ENCODE results near the gene ARMC7. TPM values are rescaled to one million over a fixed set of nuclear protein-coding genes. Genes with fewer than 3 reads are reported as not detected.

ARMC7 gene
- total RNA-seq, 1 donor from 2014 or later = 10.1 TPM

DNA sequence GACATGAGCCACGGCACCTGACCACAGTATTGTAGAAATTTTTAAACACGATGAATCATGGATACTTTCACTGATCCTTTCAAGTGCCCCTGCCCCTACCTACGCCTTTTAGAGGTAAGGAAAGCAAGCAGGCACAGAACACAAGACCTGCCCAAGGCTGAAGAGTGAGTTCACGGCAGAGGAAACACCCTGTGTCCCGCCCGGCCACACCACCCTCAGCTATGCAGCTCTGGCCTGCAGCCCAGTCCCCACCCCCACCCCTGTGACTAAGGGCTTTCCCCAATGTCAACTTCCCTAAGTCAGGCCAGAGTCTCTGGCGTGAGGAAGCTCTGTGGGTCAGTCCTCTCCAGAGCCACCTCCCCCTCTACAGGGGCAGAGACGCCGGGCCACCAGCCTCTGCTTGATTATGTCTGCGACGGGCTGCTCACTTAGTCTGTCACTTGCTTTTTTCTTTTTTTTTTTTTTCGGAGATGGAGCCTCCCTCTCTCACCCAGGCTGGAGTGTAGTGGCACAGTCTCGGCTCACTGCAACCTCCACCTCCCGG, 13.6 kb upstream of the ARMC7 start:
- intact Hi-C loops (cut with micrococcal nuclease) = no loop called here
- no peak overlapping the region for H3K27ac Mint-ChIP-seq
- H3K27me3 Mint-ChIP-seq (ENCODE audit: low read depth) = no peaks in the 10 kb centered on the region
- H3K4me3 Mint-ChIP-seq (ENCODE audit: low read depth) = no peak overlapping the region
- H3K36me3 Mint-ChIP-seq (ENCODE audit: low read depth) = peaks cover 4% of the 10 kb centered on the region
- H3K9me3 Mint-ChIP-seq = no peaks in the 10 kb centered on the region
- peaks cover 2% of the 10 kb centered on the region for H3K4me1 Mint-ChIP-seq (ENCODE audit: low read depth)
- DNase-seq (ENCODE audit: low spot score) = no peak

DNA sequence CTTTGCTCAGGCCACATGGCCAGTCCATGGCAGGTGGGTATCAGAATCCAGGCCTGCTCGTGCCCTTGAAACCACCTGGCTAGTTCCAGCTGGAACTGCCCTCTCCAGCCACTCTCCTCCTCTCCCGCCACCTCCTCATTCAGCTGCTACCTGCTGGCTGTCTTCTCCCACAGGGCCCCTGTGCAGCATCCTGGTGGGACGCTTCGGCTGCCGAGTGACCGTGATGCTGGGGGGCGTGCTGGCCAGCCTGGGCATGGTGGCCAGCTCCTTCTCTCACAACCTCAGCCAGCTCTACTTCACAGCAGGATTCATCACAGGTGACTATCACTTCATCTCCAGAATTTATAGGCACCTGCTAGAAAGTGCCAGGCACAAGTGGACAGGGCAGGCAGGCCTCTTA, 11.9 kb upstream of the ARMC7 start:
- Mint-ChIP-seq H3K9me3 (no peaks in the 10 kb centered on the region), H3K27me3 (ENCODE audit: low read depth) (no peaks in the 10 kb centered on the region), H3K36me3 (ENCODE audit: low read depth) (peaks cover 4% of the 10 kb centered on the region), H3K4me1 (ENCODE audit: low read depth) (no peaks in the 10 kb centered on the region), H3K4me3 (ENCODE audit: low read depth) (no peak overlapping the region), H3K27ac (no peak overlapping the region)
- no peak for DNase-seq (ENCODE audit: low spot score)
- intact Hi-C loops (cut with micrococcal nuclease) = no loop called here

DNA sequence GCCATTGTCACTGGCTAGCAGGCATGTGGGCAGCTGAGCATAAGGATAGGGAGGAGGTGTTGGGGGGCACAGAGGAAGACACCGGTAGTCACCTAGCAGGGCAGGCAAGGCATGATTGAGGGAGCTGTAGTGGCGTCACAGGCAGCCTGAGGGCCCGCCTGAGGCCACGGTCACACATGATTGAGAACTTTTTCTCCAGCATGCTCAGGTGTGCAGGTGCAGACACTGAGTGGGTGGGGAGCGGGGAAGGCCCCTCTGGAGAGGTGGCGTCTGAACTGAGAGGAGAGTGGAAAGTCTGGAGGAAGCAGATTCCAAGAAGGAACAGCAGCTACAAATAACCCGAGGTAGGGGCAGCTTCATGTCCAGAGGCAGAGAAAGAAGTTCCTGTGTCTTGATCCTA, 10.9 kb upstream of the ARMC7 start:
- intact Hi-C loops (cut with micrococcal nuclease) = no loop called here
- Mint-ChIP-seq H3K27ac (no peak overlapping the region), H3K9me3 (no peaks in the 10 kb centered on the region), H3K4me3 (ENCODE audit: low read depth) (no peak overlapping the region), H3K4me1 (ENCODE audit: low read depth) (no peaks in the 10 kb centered on the region), H3K27me3 (ENCODE audit: low read depth) (no peaks in the 10 kb centered on the region), H3K36me3 (ENCODE audit: low read depth) (peaks cover 4% of the 10 kb centered on the region)
- no peak for DNase-seq (ENCODE audit: low spot score)

DNA sequence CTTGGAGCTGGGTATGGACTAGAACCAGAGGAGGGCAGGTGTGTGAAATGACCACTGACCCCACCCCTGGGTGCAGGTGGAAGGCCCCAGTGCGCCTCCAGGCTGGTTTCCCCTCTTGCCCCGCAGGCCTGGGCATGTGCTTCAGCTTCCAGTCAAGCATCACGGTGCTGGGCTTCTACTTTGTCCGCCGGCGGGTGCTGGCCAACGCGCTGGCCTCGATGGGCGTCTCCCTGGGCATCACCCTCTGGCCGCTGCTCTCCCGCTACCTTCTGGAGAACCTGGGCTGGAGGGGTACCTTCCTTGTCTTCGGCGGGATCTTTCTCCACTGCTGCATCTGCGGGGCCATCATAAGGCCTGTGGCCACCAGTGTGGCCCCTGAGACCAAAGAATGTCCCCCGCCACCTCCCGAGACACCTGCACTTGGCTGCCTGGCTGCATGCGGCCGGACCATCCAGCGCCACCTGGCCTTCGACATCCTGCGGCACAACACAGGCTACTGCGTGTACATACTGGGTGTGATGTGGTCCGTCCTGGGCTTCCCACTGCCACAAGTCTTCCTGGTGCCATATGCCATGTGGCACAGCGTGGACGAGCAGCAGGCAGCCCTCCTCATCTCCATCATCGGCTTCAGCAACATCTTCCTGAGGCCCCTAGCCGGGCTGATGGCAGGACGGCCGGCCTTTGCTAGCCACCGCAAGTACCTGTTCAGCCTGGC, 9.7 kb upstream of the ARMC7 start:
- H3K9me3 Mint-ChIP-seq = no peaks in the 10 kb centered on the region
- no peaks in the 10 kb centered on the region for H3K4me1 Mint-ChIP-seq (ENCODE audit: low read depth)
- no peak for DNase-seq (ENCODE audit: low spot score)
- no peaks in the 10 kb centered on the region for H3K27me3 Mint-ChIP-seq (ENCODE audit: low read depth)
- H3K4me3 Mint-ChIP-seq (ENCODE audit: low read depth) = no peak overlapping the region
- no peak overlapping the region for H3K27ac Mint-ChIP-seq
- H3K36me3 Mint-ChIP-seq (ENCODE audit: low read depth) = peaks cover 4% of the 10 kb centered on the region
- intact Hi-C loops (cut with micrococcal nuclease) = no loop called here

DNA sequence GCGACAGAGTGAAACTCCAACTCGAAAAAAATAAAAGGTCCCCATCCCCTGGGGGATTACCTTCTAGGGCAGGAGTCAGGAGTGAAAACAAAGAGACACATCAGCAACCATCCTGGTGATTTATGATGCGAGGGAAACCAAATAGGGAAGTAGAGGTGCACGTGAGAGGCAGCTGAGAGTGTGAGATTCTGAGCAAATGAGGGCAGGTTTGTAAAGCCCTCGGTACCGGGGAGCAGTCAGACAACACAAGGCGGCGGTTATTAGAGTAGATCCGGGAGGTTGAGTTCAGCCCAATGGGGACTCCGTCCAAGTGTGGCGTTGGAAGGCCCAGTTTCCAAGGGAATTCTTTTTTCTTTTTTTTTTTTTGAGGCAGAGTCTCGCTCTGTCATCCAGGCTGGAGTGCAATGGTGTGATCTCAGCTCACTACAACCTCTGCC, 7.4 kb upstream of the ARMC7 start:
- Mint-ChIP-seq H3K9me3 (no peaks in the 10 kb centered on the region), H3K4me3 (ENCODE audit: low read depth) (no peak overlapping the region), H3K36me3 (ENCODE audit: low read depth) (peaks cover 4% of the 10 kb centered on the region), H3K27ac (no peak overlapping the region), H3K4me1 (ENCODE audit: low read depth) (no peaks in the 10 kb centered on the region), H3K27me3 (ENCODE audit: low read depth) (no peaks in the 10 kb centered on the region)
- DNase-seq (ENCODE audit: low spot score) = no peak
- intact Hi-C loops (cut with micrococcal nuclease) = no loop called here

DNA sequence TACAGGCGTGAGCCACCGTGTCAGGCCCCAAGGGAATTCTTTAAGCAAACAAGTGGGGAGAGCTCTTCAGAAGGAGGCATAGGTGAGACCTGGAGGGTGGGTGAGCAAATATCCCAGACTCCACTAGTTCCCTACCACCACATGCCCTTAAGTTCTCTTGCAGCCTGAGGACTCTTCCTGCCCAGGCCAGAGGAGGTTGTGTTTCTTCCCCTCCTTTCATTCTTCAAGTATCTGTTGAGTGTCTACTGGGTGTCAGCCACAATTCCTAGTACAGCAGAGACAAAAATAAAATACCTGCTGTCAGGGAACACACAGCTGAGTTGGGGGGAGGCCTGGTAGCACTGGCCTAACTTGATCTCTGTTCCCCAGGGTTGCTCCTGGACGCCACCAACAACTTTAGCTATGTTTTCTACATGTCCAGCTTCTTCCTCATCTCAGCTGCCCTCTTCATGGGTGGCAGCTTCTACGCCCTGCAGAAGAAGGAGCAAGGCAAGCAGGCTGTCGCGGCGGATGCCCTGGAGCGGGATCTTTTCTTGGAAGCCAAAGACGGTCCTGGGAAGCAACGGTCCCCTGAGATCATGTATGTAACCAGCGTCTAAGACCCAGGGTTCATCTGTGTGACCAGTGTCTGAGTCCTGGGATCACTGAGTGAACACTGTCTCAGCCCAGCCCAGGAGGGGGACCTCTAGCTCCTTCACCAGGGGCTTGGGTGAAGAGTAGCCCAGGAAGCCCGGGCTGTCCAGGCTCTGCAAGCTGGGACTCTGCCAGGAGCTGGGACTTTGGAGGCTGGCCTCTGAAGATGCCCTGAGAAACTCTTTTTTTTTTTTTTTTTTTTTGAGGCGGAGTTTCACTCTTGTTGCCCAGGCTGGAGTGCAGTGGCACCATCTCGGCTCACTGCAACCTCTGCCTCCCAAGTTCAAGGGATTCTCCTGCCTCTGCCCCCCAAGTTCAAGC, 5.9 kb upstream of the ARMC7 start:
- intact Hi-C loops (cut with micrococcal nuclease) = no loop called here
- Mint-ChIP-seq H3K27ac (no peak overlapping the region), H3K4me3 (ENCODE audit: low read depth) (no peak overlapping the region), H3K4me1 (ENCODE audit: low read depth) (peaks cover 3% of the 10 kb centered on the region), H3K36me3 (ENCODE audit: low read depth) (peaks cover under 1% of the 10 kb centered on the region), H3K9me3 (no peaks in the 10 kb centered on the region), H3K27me3 (ENCODE audit: low read depth) (no peaks in the 10 kb centered on the region)
- no peak for DNase-seq (ENCODE audit: low spot score)

DNA sequence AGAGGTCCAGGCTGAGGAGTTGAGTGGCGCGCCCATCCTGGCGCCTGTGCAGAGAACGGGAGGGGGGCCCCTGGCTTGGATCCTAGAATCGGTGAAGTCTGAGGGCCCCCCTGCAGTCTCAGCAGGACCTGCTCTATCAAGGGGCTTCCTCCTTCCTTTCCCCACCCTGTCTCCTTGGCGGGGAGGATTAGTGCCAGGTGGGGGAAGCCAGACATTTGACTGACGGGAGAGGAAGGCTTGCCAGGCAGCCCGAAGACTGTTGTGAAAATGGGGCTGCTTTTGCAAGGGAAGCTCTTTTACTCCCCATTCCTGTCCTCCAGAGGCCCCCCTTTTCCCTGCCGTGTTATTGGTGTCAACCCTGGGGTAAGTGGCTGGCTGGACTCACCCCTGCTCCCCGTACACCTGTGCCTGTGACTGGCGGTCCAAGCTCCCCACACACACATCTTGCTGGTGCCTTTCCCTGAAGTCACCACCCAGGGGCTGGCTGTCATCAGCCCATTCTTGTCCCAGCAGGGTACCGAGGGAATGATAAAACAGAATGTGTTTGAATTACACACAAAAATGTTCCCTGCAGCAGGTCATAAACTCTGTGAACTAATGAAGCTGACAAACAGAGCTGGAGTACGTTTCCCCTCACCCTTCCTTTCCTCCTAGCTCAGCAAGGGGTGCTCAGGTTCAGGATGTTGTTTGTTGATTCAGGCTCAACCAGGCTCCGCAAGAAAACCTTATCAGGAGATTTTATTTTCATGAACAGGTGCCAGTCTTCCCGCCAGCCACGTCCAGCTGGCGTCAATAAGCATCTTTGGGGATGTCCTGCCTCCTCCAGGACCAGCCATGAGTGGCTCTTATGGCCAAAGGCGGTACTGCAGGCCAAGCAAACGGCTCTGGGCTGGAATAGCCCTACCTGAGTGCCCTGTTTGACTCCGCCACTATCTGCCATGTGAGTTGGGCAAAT, 4.4 kb upstream of the ARMC7 start:
- Mint-ChIP-seq H3K27ac (no peak overlapping the region), H3K4me1 (ENCODE audit: low read depth) (peaks cover 6% of the 10 kb centered on the region), H3K4me3 (ENCODE audit: low read depth) (no peak overlapping the region), H3K27me3 (ENCODE audit: low read depth) (no peaks in the 10 kb centered on the region), H3K36me3 (ENCODE audit: low read depth) (peaks cover 1% of the 10 kb centered on the region), H3K9me3 (no peaks in the 10 kb centered on the region)
- intact Hi-C loops (cut with micrococcal nuclease) = loop anchor here (5.0 kb wide), 1 partner anchor 143 kb away; no protein-coding TSS in a partner anchor
- no peak for DNase-seq (ENCODE audit: low spot score)

DNA sequence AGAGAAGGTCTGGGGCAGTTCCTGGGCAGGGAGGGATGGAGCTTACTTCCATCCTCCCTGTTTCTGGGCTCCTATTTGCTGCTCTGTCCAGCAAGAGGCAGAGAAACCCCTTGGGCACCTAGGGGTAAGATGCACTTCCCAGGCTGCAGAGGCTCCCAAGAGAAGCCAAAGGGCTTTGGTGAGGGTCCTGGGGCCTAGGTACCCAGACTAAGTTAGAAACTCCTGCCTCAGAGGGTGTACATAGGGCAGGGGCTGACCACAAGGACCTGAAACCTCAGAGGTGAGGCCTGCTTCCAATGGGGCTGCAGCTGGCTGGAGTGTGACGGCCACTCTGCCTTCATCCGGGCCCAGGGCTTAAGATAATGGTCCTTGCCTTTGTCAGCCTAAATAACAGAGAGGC, 1.6 kb upstream of the ARMC7 start:
- Mint-ChIP-seq H3K36me3 (ENCODE audit: low read depth) (peaks cover 11% of the 10 kb centered on the region), H3K9me3 (no peaks in the 10 kb centered on the region), H3K27ac (no peak overlapping the region), H3K27me3 (ENCODE audit: low read depth) (no peaks in the 10 kb centered on the region), H3K4me1 (ENCODE audit: low read depth) (peaks cover 16% of the 10 kb centered on the region), H3K4me3 (ENCODE audit: low read depth) (peak overlapping the region; percentile 89)
- intact Hi-C loops (cut with micrococcal nuclease) = loop anchor here (5.0 kb wide), 1 partner anchor 146 kb away; no protein-coding TSS in a partner anchor
- DNase-seq (ENCODE audit: low spot score) = no peak

DNA sequence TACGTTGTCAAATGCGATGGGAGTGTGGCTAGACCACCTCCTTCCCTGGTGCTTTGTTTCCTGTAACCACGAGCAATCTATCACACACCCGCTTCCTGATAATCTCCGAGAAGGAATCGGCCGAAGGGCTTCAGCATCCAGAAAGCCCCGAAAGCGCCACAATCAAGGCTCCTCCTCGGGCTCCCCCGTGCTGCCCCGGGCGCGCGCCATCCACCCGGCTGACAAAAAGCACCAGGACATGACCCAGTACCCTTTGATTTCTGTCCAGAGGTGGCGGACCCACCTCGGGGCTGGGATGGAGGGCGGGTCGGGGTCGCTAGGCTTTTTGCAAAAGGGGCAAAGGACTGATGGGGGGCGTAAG, 743 bp upstream of the ARMC7 start:
- H3K4me1 Mint-ChIP-seq (ENCODE audit: low read depth) = peaks cover 18% of the 10 kb centered on the region
- H3K9me3 Mint-ChIP-seq = no peaks in the 10 kb centered on the region
- DNase-seq (ENCODE audit: low spot score) = no peak
- H3K27me3 Mint-ChIP-seq (ENCODE audit: low read depth) = no peaks in the 10 kb centered on the region
- H3K27ac Mint-ChIP-seq = no peak overlapping the region
- peaks cover 13% of the 10 kb centered on the region for H3K36me3 Mint-ChIP-seq (ENCODE audit: low read depth)
- intact Hi-C loops (cut with micrococcal nuclease) = loop anchor here (5.0 kb wide), 1 partner anchor 147 kb away; no protein-coding TSS in a partner anchor
- peak overlapping the region; percentile 89 for H3K4me3 Mint-ChIP-seq (ENCODE audit: low read depth)

DNA sequence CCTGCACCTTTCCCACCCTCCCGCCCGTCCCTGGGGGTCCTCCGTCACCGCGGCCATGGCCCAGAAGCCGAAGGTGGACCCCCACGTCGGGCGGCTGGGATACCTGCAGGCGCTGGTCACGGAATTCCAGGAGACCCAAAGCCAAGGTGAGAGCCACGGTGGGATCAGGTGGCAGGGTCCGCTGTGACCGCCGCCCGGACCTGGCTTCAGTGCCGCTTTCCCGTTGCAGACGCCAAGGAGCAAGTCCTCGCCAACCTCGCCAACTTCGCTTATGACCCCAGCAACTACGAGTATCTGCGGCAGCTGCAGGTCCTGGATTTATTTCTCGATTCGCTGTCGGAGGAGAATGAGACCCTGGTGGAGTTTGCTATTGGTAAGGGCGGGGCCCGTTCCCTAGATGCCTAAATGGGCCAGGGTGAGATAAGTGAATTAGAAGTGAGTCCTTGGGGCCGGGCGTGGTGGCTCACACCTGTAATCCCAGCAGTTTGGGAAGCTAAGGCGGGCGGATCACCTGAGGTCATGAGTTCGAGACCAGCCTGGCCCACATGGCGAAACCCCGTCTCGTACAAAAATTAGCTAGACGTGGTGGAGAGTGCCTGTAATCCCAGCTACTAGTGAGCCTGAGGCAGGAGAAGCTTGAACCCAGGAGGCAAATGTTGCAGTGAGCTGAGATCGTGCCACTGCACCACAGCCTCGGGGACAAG, 617 bp downstream of the ARMC7 start:
- DNase-seq (ENCODE audit: low spot score) = no peak

DNA sequence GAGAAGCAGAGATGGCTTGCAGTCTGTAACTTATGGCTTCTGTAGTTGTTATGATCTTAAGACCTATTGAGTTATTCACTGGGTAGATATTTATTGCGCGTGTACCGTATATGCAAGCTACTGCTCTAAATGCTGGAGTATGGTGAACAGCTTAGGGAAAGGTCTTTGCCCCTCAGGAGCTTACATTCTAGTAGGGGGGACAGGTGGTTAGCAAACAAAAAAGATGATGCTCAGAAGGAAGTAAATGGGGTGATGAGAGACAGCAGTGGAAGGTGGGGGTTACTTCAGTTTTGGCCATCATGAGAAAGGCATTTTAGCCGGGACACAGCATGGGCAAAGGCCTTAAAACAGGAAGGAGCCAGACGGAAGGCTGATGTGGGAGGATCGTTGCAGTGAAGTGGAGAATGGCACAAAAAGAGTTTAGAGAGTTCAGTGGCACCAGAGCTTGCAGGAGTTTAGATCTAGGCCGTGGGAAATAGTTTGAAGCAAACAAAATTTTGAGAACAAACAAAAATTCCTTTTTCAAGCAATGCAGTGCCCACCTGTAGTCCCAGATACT, 2.1 kb downstream of the ARMC7 start:
- intact Hi-C loops (cut with micrococcal nuclease) = loop anchor here (5.0 to 10.0 kb wide), 3 partner anchors 60 to 160 kb away; partner anchors contain the start of genes CDR2L and MIF4GD
- peaks cover 28% of the 10 kb centered on the region for H3K4me1 Mint-ChIP-seq (ENCODE audit: low read depth)
- DNase-seq (ENCODE audit: low spot score) = no peak
- peaks cover 23% of the 10 kb centered on the region for H3K36me3 Mint-ChIP-seq (ENCODE audit: low read depth)
- peak overlapping the region; percentile 54 for H3K4me3 Mint-ChIP-seq (ENCODE audit: low read depth)
- no peaks in the 10 kb centered on the region for H3K9me3 Mint-ChIP-seq
- no peaks in the 10 kb centered on the region for H3K27me3 Mint-ChIP-seq (ENCODE audit: low read depth)
- no peak overlapping the region for H3K27ac Mint-ChIP-seq

More for the DNA sequence above, 617 bp downstream of the ARMC7 start:
- Mint-ChIP-seq H3K27me3 (ENCODE audit: low read depth) (no peaks in the 10 kb centered on the region), H3K4me3 (ENCODE audit: low read depth) (peak overlapping the region; percentile 89), H3K4me1 (ENCODE audit: low read depth) (peaks cover 28% of the 10 kb centered on the region), H3K9me3 (no peaks in the 10 kb centered on the region), H3K36me3 (ENCODE audit: low read depth) (peaks cover 23% of the 10 kb centered on the region), H3K27ac (peak overlapping the region; percentile 70)
- intact Hi-C loops (cut with micrococcal nuclease) = loop anchor here (5.0 to 10.0 kb wide), 3 partner anchors 62 to 162 kb away; partner anchors contain the start of genes CDR2L and MIF4GD

All from activated T-helper 2 cell treated with anti-CD3 and anti-CD28 coated beads, Interferon-gamma antibody, Interleukin-2, Interleukin-4, amounts not matched to agents 10 μg/mL and 5 μg/mL and 100 μg/mL, durations not matched to agents 14 hours and 24 hours and 36 hours (primary cell).